ENCODE results near the gene ACOXL. TPM values are rescaled to one million over a fixed set of nuclear protein-coding genes. Genes with fewer than 3 reads are reported as not detected.

Gene ACOXL
- total and polyA plus RNA-seq, 3 donors from 2014 or later: 4.9 to 7.9 (median 5.3) TPM

DNA sequence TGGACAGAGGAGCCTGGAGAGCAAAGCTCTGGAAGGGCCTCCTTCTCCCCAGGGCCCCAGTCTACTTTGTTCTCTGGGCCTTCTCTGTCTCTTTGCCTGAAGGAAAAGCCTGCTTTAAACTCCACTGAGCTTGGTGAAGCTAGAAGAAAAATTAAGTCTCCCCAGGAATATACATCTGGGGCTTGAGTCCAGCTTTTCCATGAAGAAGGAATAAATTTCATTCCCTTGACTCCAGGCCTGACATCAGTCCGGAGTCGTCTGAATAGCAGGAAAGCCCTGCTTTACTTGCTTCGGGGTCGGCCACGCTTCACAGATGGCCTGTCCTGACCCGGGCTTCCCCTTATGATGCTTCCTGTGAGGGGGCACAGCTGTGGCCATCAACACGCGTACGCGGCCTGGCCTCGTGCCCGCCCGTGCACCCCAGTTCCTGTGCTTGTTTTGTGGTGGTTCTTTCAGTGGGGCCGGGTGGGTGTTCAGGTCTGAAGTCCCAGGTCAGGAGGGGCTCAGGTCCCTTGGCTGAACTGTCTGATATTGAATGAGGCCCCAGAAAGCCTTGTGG, 73.6 kb downstream of the ACOXL start:
- H3K27ac ChIP-seq: no peak overlapping the region
- H3K4me1 ChIP-seq: no peaks in the 10 kb centered on the region
- no peaks in the 10 kb centered on the region for H3K36me3 ChIP-seq (ENCODE audit: low read depth, missing control alignments)
- intact Hi-C loops (cut with DNase I; ENCODE audit: low total_unique reads): no loop called here
- 79 to 85% methylated on average over 14 of the region's 14 CpGs for WGBS, 2 donors
- no peaks in the 10 kb centered on the region for H3K9me3 ChIP-seq
- DNase-seq: no peak
- no peaks in the 10 kb centered on the region for H3K27me3 ChIP-seq
- H3K4me3 ChIP-seq: no peak overlapping the region
- TF ChIP-seq POLR2A (IDR thresholded peaks at IDR 0.05): no peak
- TF ChIP-seq, protein P1, sequence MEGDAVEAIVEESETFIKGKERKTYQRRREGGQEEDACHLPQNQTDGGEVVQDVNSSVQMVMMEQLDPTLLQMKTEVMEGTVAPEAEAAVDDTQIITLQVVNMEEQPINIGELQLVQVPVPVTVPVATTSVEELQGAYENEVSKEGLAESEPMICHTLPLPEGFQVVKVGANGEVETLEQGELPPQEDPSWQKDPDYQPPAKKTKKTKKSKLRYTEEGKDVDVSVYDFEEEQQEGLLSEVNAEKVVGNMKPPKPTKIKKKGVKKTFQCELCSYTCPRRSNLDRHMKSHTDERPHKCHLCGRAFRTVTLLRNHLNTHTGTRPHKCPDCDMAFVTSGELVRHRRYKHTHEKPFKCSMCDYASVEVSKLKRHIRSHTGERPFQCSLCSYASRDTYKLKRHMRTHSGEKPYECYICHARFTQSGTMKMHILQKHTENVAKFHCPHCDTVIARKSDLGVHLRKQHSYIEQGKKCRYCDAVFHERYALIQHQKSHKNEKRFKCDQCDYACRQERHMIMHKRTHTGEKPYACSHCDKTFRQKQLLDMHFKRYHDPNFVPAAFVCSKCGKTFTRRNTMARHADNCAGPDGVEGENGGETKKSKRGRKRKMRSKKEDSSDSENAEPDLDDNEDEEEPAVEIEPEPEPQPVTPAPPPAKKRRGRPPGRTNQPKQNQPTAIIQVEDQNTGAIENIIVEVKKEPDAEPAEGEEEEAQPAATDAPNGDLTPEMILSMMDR (IDR thresholded peaks at IDR 0.05): no peak

DNA sequence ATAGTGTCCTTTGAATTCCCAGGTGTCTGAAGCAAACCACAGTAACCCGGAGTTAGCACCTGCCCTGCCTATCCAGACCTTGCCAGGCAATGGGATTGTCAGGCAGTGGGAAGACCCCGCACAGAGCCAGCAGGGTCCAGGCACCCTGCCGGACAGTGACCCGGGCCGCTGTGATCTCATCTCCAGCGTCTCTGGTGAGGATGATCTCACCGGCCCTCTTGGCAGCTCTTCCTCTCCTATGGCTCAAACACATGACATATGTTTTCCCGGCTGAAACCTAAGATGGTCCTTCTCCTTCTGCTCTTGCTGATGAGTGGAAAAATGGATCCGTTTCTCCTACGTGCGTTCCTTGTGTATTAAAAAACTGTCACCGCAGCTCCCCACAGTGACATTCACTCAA, 75.1 kb downstream of the ACOXL start:
- Histone ChIP-seq H3K27ac (no peak overlapping the region), H3K4me1 (no peaks in the 10 kb centered on the region), H3K36me3 (ENCODE audit: low read depth, missing control alignments) (no peaks in the 10 kb centered on the region), H3K9me3 (no peaks in the 10 kb centered on the region), H3K4me3 (no peak overlapping the region), H3K27me3 (no peaks in the 10 kb centered on the region)
- intact Hi-C loops (cut with DNase I; ENCODE audit: low total_unique reads): no loop called here
- TF ChIP-seq, protein P1 (IDR thresholded peaks at IDR 0.05): no peak
- TF ChIP-seq POLR2A (IDR thresholded peaks at IDR 0.05): no peak
- WGBS, 2 donors: 87 to 90% methylated on average over 12 of the region's 12 CpGs
- DNase-seq: no peak

DNA sequence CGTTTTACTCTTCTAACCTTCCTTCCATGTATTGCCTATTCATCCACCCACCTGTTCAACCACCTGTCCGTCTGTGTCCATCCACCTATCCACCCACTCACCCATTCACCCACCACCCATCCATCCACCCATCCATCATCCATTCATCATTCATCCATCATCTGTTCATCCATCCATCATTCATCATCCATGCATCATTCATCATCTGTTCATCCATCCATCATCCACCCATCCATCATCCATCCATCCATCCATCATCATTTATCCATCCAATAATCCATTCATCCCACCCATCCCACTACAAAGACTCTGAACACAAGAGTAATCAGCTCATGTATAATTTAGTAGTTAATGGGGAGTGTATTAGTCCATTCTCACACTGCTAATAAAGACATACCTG, 78.0 kb downstream of the ACOXL start:
- Histone ChIP-seq H3K4me1 (no peaks in the 10 kb centered on the region), H3K9me3 (no peaks in the 10 kb centered on the region), H3K36me3 (ENCODE audit: low read depth, missing control alignments) (no peaks in the 10 kb centered on the region), H3K27ac (no peak overlapping the region), H3K4me3 (no peak overlapping the region), H3K27me3 (no peaks in the 10 kb centered on the region)
- WGBS, 2 donors: 81 to 90% methylated on average over 2 of the region's 2 CpGs
- DNase-seq: no peak
- intact Hi-C loops (cut with DNase I; ENCODE audit: low total_unique reads): no loop called here
- TF ChIP-seq POLR2A (IDR thresholded peaks at IDR 0.05): no peak
- TF ChIP-seq, protein P1 (IDR thresholded peaks at IDR 0.05): no peak

DNA sequence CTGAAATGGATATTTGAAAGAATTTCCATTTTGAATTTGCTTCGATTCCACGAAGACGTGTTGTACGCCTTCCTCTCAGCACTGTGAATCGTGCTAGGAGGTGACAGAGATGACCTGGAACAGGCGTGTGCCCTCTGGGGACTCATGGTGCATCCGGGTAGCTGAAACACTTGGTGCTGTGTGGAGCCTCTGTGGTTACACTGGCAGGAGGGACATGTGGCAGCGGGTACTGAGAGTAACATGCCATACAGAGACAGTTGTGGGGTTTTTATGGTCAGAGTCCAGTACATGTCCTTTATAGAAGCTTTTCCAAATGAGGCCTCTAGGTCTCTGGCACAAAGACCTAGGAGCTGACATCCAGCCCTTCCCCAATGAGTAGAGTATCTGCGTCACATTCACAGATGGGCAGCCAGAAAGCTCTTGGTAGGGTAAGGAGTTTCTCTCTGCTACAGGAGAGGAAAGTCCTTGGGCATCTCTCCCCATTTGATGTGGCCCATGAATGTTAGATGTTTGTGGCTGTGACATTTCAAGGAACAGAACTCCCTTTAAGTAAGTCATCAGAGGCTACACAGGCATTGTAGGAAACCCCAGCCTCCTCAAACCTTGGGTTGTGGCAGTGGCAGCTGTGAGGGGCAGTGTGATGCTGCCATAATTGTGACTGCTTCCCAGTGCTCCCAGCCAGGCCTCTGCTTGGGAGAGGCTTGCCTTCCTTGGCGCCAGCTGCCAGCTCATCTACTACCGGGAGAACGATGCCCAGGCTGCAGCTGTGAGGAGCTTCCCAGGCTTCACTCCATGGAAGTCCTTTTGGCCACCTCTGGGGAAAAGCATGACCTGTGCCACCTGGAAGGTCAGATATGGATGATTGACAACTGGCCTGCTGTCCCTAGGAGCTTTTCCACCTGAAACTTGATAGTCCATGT, 80.6 kb downstream of the ACOXL start:
- Histone ChIP-seq H3K27me3 (no peaks in the 10 kb centered on the region), H3K27ac (no peak overlapping the region), H3K9me3 (no peaks in the 10 kb centered on the region), H3K4me1 (no peaks in the 10 kb centered on the region), H3K36me3 (ENCODE audit: low read depth, missing control alignments) (no peaks in the 10 kb centered on the region), H3K4me3 (no peak overlapping the region)
- WGBS, 2 donors: 93% methylated on average over 10 to 12 of the region's 12 CpGs
- intact Hi-C loops (cut with DNase I; ENCODE audit: low total_unique reads): no loop called here
- no peak for DNase-seq
- no peak for TF ChIP-seq POLR2A (IDR thresholded peaks at IDR 0.05)
- TF ChIP-seq, protein P1 (IDR thresholded peaks at IDR 0.05): no peak

Data from testis (tissue), 3 donors.